HEK293 (cell line): ENCODE results near the gene MRPL54.
"Not testable (repeated sequence)": the region's sequence is repeated elsewhere in the genome, so short reads cannot be mapped to it uniquely, and the experiment has no call there.

Experiments
- CTCF ChIA-PET: fragments of 350-600 bp; formaldehyde crosslinking; extraction: SDS; loops from one replicate; lab custom pipeline; 2021; ENCODE audit warnings: antibody characterized with exemption; lab: Yijun Ruan, JAX
- POLR2A ChIA-PET: fragments of 300-600 bp; formaldehyde crosslinking; extraction: SDS; loops from one replicate; lab custom pipeline; 2020; ENCODE audit warnings: antibody characterized with exemption, inconsistent platforms; lab: Yijun Ruan, JAX
- H3K27ac ChIP-seq: fragments of 200-500 bp; sonication (Bioruptor generic); 2 replicates; pipeline ENCODE4 v1.5.1; 2014; ENCODE audit warnings: low read depth, low read length, control low read depth, inconsistent platforms; ENCODE audit errors: extremely low read depth
- H3K36me3 ChIP-seq, 2 experiments: fragments of 200-500 bp in 1 of 2; sonication (Bioruptor generic) in 1 of 2; 1 replicate in 1 of 2; 2 replicates in 1 of 2; pipeline ENCODE4 v1.5.1; 2014 to 2017; ENCODE audit warnings: inconsistent platforms in 2 of 2, low read length in 2 of 2; ENCODE audit not compliant: control insufficient read depth in 2 of 2, insufficient read depth in 1 of 2
- H3K4me1 ChIP-seq: fragments of 200-500 bp; sonication (Bioruptor generic); 2 replicates; pipeline ENCODE4 v1.5.1; 2014; ENCODE audit warnings: mild to moderate bottlenecking, low read length, inconsistent platforms; ENCODE audit not compliant: control insufficient read depth, insufficient read depth
- H3K4me3 ChIP-seq: 2 replicates; pipeline ENCODE4 v1.5.1; 2011; ENCODE audit warnings: low read depth, mild to moderate bottlenecking, control low read depth, low read length, moderate library complexity
- H3K9me3 ChIP-seq: fragments of 200-500 bp; sonication (Bioruptor generic); 2 replicates; pipeline ENCODE4 v1.5.1; 2014; ENCODE audit warnings: low read depth, low read length, inconsistent platforms; ENCODE audit not compliant: control insufficient read depth, insufficient read depth
- GLI4 ChIP-seq: fragments of 450-650 bp; formaldehyde crosslinking; IDR thresholded peaks from 2 replicates; pipeline ENCODE4 v1.5.1; 2016; ENCODE audit warnings: missing biosample characterization, missing genetic modification characterization
- GLIS1 ChIP-seq: fragments of 450-650 bp; formaldehyde crosslinking; IDR thresholded peaks from 2 replicates; pipeline ENCODE4 v1.5.1; 2016; ENCODE audit warnings: missing biosample characterization, missing genetic modification characterization
- HOXD13 ChIP-seq: sonication (generic); formaldehyde crosslinking; IDR thresholded peaks from 2 replicates; pipeline ENCODE4 v1.8.0; 2022; ENCODE audit warnings: missing genetic modification reagents, borderline replicate concordance
- KLF8 ChIP-seq: fragments of 450-650 bp; formaldehyde crosslinking; IDR thresholded peaks from 2 replicates; pipeline ENCODE4 v1.5.1; 2016; ENCODE audit warnings: missing biosample characterization, missing genetic modification characterization
- SCRT2 ChIP-seq: fragments of 450-650 bp; formaldehyde crosslinking; IDR thresholded peaks from 2 replicates; pipeline ENCODE4 v1.5.1; 2016; ENCODE audit warnings: missing biosample characterization, missing genetic modification characterization
- YY1 ChIP-seq: fragments of 450-650 bp; formaldehyde crosslinking; IDR thresholded peaks from 2 replicates; pipeline ENCODE4 v1.5.1; 2018; ENCODE audit warnings: missing biosample characterization, missing genetic modification characterization
- ZFP41 ChIP-seq: fragments of 450-650 bp; formaldehyde crosslinking; IDR thresholded peaks from 2 replicates; pipeline ENCODE4 v1.5.1; 2016; ENCODE audit warnings: missing biosample characterization, missing genetic modification characterization, borderline replicate concordance
- ZNF112 ChIP-seq: fragments of 450-650 bp; formaldehyde crosslinking; IDR thresholded peaks from 2 replicates; pipeline ENCODE4 v1.5.0; 2017; ENCODE audit warnings: missing biosample characterization, missing genetic modification characterization
- ZNF132 ChIP-seq: fragments of 450-650 bp; formaldehyde crosslinking; IDR thresholded peaks from 2 replicates; pipeline ENCODE4 v1.5.1; 2017; ENCODE audit warnings: missing biosample characterization, missing genetic modification characterization, borderline replicate concordance
- ZNF138 ChIP-seq: fragments of 450-650 bp; formaldehyde crosslinking; IDR thresholded peaks from 2 replicates; pipeline ENCODE4 v1.5.1; 2016; ENCODE audit warnings: missing biosample characterization, missing genetic modification characterization, borderline replicate concordance
- ZNF169 ChIP-seq: fragments of 450-650 bp; formaldehyde crosslinking; IDR thresholded peaks from 2 replicates; pipeline ENCODE4 v1.5.1; 2016; ENCODE audit warnings: missing biosample characterization, missing genetic modification characterization
- ZNF184 ChIP-seq: fragments of 450-650 bp; IDR thresholded peaks from 2 replicates; pipeline ENCODE4 v1.5.1; 2018; ENCODE audit warnings: missing biosample characterization, mild to moderate bottlenecking, missing genetic modification characterization
- ZNF274 ChIP-seq, 2 experiments: fragments of 200-500 bp in 1 of 2; fragments of 450-650 bp in 1 of 2; sonication (Bioruptor generic) in 1 of 2; formaldehyde crosslinking in 1 of 2; IDR thresholded peaks; 2 replicates each; pipeline versions ENCODE4 v1.5.1 to v1.6.1; 2014 to 2016; ENCODE audit warnings: borderline replicate concordance in 1 of 2, inconsistent platforms in 1 of 2, low read length in 1 of 2, missing biosample characterization in 1 of 2, missing genetic modification characterization in 1 of 2
- ZNF335 ChIP-seq: fragments of 450-650 bp; formaldehyde crosslinking; conservative IDR thresholded peaks from 2 replicates; pipeline ENCODE4 v1.5.1; 2016; ENCODE audit warnings: missing biosample characterization, missing genetic modification characterization
- ZNF416 ChIP-seq: fragments of 450-650 bp; formaldehyde crosslinking; IDR thresholded peaks from 2 replicates; pipeline ENCODE4 v1.5.1; 2016; ENCODE audit warnings: missing biosample characterization, missing genetic modification characterization
- ZNF48 ChIP-seq: fragments of 450-650 bp; formaldehyde crosslinking; IDR thresholded peaks from 2 replicates; pipeline ENCODE4 v1.5.1; 2016; ENCODE audit warnings: missing biosample characterization, missing genetic modification characterization
- ZNF558 ChIP-seq: fragments of 450-650 bp; formaldehyde crosslinking; IDR thresholded peaks from 2 replicates; pipeline ENCODE4 v1.5.1; 2016; ENCODE audit warnings: missing biosample characterization, missing genetic modification characterization
- ZNF623 ChIP-seq: fragments of 450-650 bp; formaldehyde crosslinking; IDR thresholded peaks from 2 replicates; pipeline ENCODE4 v1.5.1; 2016; ENCODE audit warnings: missing biosample characterization, missing genetic modification characterization
- ZNF654 ChIP-seq: fragments of 450-650 bp; formaldehyde crosslinking; IDR thresholded peaks from 2 replicates; pipeline ENCODE4 v1.5.1; 2016; ENCODE audit warnings: low read depth, missing biosample characterization, missing genetic modification characterization
- ZNF792 ChIP-seq: fragments of 450-650 bp; formaldehyde crosslinking; IDR thresholded peaks from 2 replicates; pipeline ENCODE4 v1.5.1; 2016; ENCODE audit warnings: missing biosample characterization, missing genetic modification characterization
- ZNF830 ChIP-seq: fragments of 450-650 bp; IDR thresholded peaks from 2 replicates; pipeline ENCODE4 v1.5.0; 2018; ENCODE audit warnings: missing biosample characterization, missing genetic modification characterization, low read depth, mild to moderate bottlenecking, moderate library complexity
- TF ChIP-seq, protein P1 (sequence below): fragments of 450-650 bp; formaldehyde crosslinking; IDR thresholded peaks from 2 replicates; pipeline ENCODE4 v1.5.1; 2016; ENCODE audit warnings: missing biosample characterization, missing genetic modification characterization, low read depth
- TF ChIP-seq, protein P2 (sequence below): fragments of 450-650 bp; formaldehyde crosslinking; IDR thresholded peaks from 2 replicates; pipeline ENCODE4 v1.5.1; 2016; ENCODE audit warnings: missing biosample characterization, missing genetic modification characterization
- TF ChIP-seq, protein P3 (sequence below): fragments of 450-650 bp; formaldehyde crosslinking; IDR thresholded peaks from 2 replicates; pipeline ENCODE4 v1.5.1; 2017; ENCODE audit warnings: missing biosample characterization, missing genetic modification characterization

MRPL54 gene

GRCh38 chr19:3765121-3765520 lies 2.6 kb downstream of the MRPL54 start:
- no peaks in the 10 kb centered on the region for H3K9me3 ChIP-seq
- no peak for TF ChIP-seq ZNF274 (IDR thresholded peaks at IDR 0.05; ENCODE audit: low read length)
- no peak for TF ChIP-seq ZNF274 (tag by site-specific recombination; IDR thresholded peaks at IDR 0.05; ENCODE audit: borderline replicate concordance)
- TF ChIP-seq GLI4: no peak
- TF ChIP-seq ZNF112 (tag by site-specific recombination): no peak
- no peak for TF ChIP-seq ZNF416 (tag by site-specific recombination)
- no peak for TF ChIP-seq ZNF138 (tag by site-specific recombination)
- TF ChIP-seq, protein P1, sequence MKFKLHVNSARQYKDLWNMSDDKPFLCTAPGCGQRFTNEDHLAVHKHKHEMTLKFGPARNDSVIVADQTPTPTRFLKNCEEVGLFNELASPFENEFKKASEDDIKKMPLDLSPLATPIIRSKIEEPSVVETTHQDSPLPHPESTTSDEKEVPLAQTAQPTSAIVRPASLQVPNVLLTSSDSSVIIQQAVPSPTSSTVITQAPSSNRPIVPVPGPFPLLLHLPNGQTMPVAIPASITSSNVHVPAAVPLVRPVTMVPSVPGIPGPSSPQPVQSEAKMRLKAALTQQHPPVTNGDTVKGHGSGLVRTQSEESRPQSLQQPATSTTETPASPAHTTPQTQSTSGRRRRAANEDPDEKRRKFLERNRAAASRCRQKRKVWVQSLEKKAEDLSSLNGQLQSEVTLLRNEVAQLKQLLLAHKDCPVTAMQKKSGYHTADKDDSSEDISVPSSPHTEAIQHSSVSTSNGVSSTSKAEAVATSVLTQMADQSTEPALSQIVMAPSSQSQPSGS (tag by site-specific recombination): no peak
- TF ChIP-seq ZNF830: no peak
- TF ChIP-seq GLIS1 (tag by site-specific recombination): no peak
- no peak overlapping the region for H3K27ac ChIP-seq
- H3K4me1 ChIP-seq: no peaks in the 10 kb centered on the region; the same call in 1 of the 2 replicates
- ChIA-PET POLR2A (no interaction called here), CTCF (no interaction called here)
- H3K36me3 ChIP-seq: peaks cover 0 to 21% of the 10 kb centered on the region in 2 experiments; a peak in 2 of 3 replicates
- no peak overlapping the region for H3K4me3 ChIP-seq

GRCh38 chr19:3765757-3766156 lies 3.3 kb downstream of the MRPL54 start:
- H3K4me3 ChIP-seq, H3K9me3 ChIP-seq, H3K4me1 ChIP-seq, POLR2A ChIA-PET, H3K27ac ChIP-seq: not testable (repeated sequence)
- CTCF ChIA-PET: interaction anchor here (0.8 kb wide), 1 partner anchor 47 kb away, joined by 4 read pairs; no protein-coding TSS in a partner anchor
- peaks cover 0 to 21% of the 10 kb centered on the region in 2 experiments; a peak in 2 of 3 replicates for H3K36me3 ChIP-seq
- TF ChIP-seq, protein P2, sequence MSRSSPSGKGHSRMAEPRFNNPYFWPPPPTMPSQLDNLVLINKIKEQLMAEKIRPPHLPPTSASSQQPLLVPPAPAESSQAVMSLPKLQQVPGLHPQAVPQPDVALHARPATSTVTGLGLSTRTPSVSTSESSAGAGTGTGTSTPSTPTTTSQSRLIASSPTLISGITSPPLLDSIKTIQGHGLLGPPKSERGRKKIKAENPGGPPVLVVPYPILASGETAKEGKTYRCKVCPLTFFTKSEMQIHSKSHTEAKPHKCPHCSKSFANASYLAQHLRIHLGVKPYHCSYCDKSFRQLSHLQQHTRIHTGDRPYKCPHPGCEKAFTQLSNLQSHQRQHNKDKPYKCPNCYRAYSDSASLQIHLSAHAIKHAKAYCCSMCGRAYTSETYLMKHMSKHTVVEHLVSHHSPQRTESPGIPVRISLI (tag by site-specific recombination): 0 out of 2 replicates have a peak, but pooled peaks have one; percentile 58

GRCh38 chr19:3766520-3766919 lies 4.0 kb downstream of the MRPL54 start:
- H3K27ac ChIP-seq: no peak overlapping the region
- ChIA-PET POLR2A (no interaction called here), CTCF (interaction anchor here (0.8 kb wide), 1 partner anchor 48 kb away, joined by 4 read pairs; no protein-coding TSS in a partner anchor)
- H3K4me1 ChIP-seq: no peaks in the 10 kb centered on the region; the same call in 1 of the 2 replicates
- H3K4me3 ChIP-seq: no peak overlapping the region
- H3K36me3 ChIP-seq: peaks cover 0 to 21% of the 10 kb centered on the region in 2 experiments; a peak in 2 of 3 replicates
- H3K9me3 ChIP-seq: no peaks in the 10 kb centered on the region
- TF ChIP-seq ZNF132 (tag by site-specific recombination): no peak
- TF ChIP-seq ZNF792 (tag by site-specific recombination): no peak
- TF ChIP-seq ZNF623 (tag by site-specific recombination): peak; percentile 99

DNA sequence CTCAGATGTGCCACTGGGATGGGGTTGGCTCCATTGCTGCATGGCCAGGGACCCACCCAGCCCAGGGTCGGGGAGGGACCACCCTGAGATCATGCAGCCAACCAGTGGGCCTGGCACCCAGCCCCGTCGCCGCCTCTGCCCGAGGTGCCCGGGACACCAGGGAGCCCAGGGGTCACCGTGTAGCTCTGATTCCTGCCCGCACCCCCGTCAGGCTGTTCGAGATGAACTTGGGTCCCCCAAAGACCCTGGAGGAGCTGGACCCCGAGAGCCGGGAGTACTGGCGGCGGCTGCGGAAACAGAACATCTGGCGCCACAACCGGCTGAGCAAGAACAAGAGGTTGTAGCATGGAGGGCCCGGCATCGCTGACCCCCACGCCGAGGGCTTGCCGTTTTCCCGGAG lies 4.6 kb downstream of the MRPL54 start:
- Histone ChIP-seq H3K9me3 (no peaks in the 10 kb centered on the region), H3K36me3 (peaks cover 0 to 21% of the 10 kb centered on the region in 2 experiments; a peak in 2 of 3 replicates), H3K4me1 (no peaks in the 10 kb centered on the region; the same call in 1 of the 2 replicates), H3K4me3 (no peak overlapping the region)
- POLR2A ChIA-PET: no interaction called here
- CTCF ChIA-PET: no interaction called here
- TF ChIP-seq, protein P3, sequence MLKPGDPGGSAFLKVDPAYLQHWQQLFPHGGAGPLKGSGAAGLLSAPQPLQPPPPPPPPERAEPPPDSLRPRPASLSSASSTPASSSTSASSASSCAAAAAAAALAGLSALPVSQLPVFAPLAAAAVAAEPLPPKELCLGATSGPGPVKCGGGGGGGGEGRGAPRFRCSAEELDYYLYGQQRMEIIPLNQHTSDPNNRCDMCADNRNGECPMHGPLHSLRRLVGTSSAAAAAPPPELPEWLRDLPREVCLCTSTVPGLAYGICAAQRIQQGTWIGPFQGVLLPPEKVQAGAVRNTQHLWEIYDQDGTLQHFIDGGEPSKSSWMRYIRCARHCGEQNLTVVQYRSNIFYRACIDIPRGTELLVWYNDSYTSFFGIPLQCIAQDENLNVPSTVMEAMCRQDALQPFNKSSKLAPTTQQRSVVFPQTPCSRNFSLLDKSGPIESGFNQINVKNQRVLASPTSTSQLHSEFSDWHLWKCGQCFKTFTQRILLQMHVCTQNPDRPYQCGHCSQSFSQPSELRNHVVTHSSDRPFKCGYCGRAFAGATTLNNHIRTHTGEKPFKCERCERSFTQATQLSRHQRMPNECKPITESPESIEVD (tag by site-specific recombination): no peak
- TF ChIP-seq ZNF48 (no peak), ZFP41 (tag by site-specific recombination) (no peak), KLF8 (tag by site-specific recombination) (no peak), ZNF169 (tag by site-specific recombination) (no peak), ZNF654 (tag by site-specific recombination) (no peak), ZNF558 (tag by site-specific recombination) (no peak), ZNF335 (tag by site-specific recombination) (no peak), HOXD13 (CRISPR knock-in tag) (no peak), SCRT2 (tag by site-specific recombination) (no peak), ZNF184 (no peak), YY1 (tag by site-specific recombination) (no peak)
- TF ChIP-seq, all 188 proteins: peak for 0
- H3K27ac ChIP-seq: no peak overlapping the region
